K562 (cell line): Measurements from ENCODE around the gene MIEF1. TPM values are rescaled to one million over a fixed set of nuclear protein-coding genes. Genes with fewer than 3 reads are reported as not detected.

ENCODE experiments used
- COPS2 ChIP-seq: fragments of 450-650 bp; conservative IDR thresholded peaks from 2 replicates; pipeline ENCODE4 v1.6.1; 2016; ENCODE audit warnings: mild to moderate bottlenecking, moderate library complexity
- HNRNPUL1 ChIP-seq: fragments of 200-400 bp; formaldehyde crosslinking; IDR thresholded peaks from 2 replicates; pipeline ENCODE4 v1.6.1; 2017; ENCODE audit warnings: low read length
- KDM5B ChIP-seq: fragments of 200-600 bp; sonication (generic); IDR thresholded peaks from 2 replicates; pipeline ENCODE4 v1.6.1; 2012; ENCODE audit warnings: low read depth, mild to moderate bottlenecking, moderate library complexity, low read length, control low read depth, inconsistent platforms; ENCODE audit not compliant: insufficient replicate concordance
- MTA1 ChIP-seq: fragments of 450-650 bp; IDR thresholded peaks from 2 replicates; pipeline ENCODE4 v1.6.1; 2017; ENCODE audit warnings: borderline replicate concordance
- MYC ChIP-seq, 2 experiments: fragments of 250-450 bp in 1 of 2; sonication (Bioruptor Pico) in 1 of 2; IDR thresholded peaks; 2 replicates each; pipeline versions ENCODE4 v1.5.1 to v1.6.1; 2012 to 2021; ENCODE audit warnings: low read depth in 2 of 2, borderline replicate concordance in 1 of 2, improper control_type of control experiment in 1 of 2, low read length in 1 of 2, mild to moderate bottlenecking in 1 of 2, moderate library complexity in 1 of 2
- NFATC3 ChIP-seq: fragments of 450-650 bp; IDR thresholded peaks from 2 replicates; pipeline ENCODE4 v1.6.1; 2017; ENCODE audit warnings: mild to moderate bottlenecking
- POLR2AphosphoS2 ChIP-seq: IDR thresholded peaks from 2 replicates; pipeline ENCODE4 v1.6.1; 2012; ENCODE audit warnings: low read length, improper control_type of control experiment
- XRCC3 ChIP-seq: fragments of 450-650 bp; IDR thresholded peaks from 2 replicates; pipeline ENCODE4 v1.6.1; 2017; ENCODE audit warnings: mild to moderate bottlenecking, moderate library complexity
- XRCC4 ChIP-seq: IDR thresholded peaks from one replicate; pipeline ENCODE4 v1.6.1; 2011; ENCODE audit not compliant: insufficient read depth, insufficient read length; ENCODE audit errors: extremely low read depth
- ZNF224 ChIP-seq: sonication (generic); formaldehyde crosslinking; IDR thresholded peaks from 2 replicates; pipeline ENCODE4 v1.8.0; 2022; ENCODE audit warnings: mild to moderate bottlenecking, missing genetic modification reagents
- polyA plus RNA-seq, 8 experiments: library from polyadenylated mRNA; depleted of rRNA in 4 of 8; stranded (reverse) in 5 of 8; unstranded in 3 of 8; fragments of >200 nt; fragmentation: Nextera tagmentation in 2 of 8; fragmentation: Illumina TruSeq in 1 of 8; extraction: Ambion mirVana in 2 of 8; extraction: Trizol in 1 of 8; gene quantifications; 2 replicates each; pipeline versions ENCODE4 v1.2.1 to v1.2.3, GENCODE V29; 2011 to 2014; ENCODE audit warnings: inconsistent platforms in 1 of 8, missing spikeins in 1 of 8
- total RNA-seq, 7 experiments: library from RNA; depleted of rRNA in 6 of 7; stranded (reverse); fragments of >200 nt in 6 of 7; fragmentation: Illumina TruSeq in 2 of 7; extraction: Trizol in 2 of 7; gene quantifications; 2 replicates each; pipeline versions ENCODE4 v1.2.1 to v1.2.3, GENCODE V29; 2011 to 2021; ENCODE audit warnings: low replicate concordance in 1 of 7
- TF ChIP-seq, protein P1 (sequence below): fragments of 150-350 bp; conservative IDR thresholded peaks from 2 replicates; pipeline ENCODE4 v1.6.1; 2014; ENCODE audit warnings: low read length
- TF ChIP-seq, protein P2 (sequence below), 2 experiments: fragments of 450-650 bp in 1 of 2; IDR thresholded peaks; 2 replicates each; pipeline ENCODE4 v1.6.1; 2011 to 2017; ENCODE audit warnings: low read depth in 2 of 2, antibody characterized with exemption in 1 of 2, borderline replicate concordance in 1 of 2, low read length in 1 of 2, mild to moderate bottlenecking in 1 of 2, mixed read lengths in 1 of 2; ENCODE audit not compliant: control insufficient read depth in 1 of 2
- TF ChIP-seq, protein P3 (sequence below): fragments of 450-650 bp; formaldehyde crosslinking; IDR thresholded peaks from 2 replicates; pipeline ENCODE4 v1.4.0; 2022; ENCODE audit warnings: missing genetic modification characterization
- TF ChIP-seq, protein P4 (sequence below), 3 experiments: fragments of 200-800 bp in 1 of 3; fragments of 250-450 bp in 1 of 3; fragments of 450-650 bp in 1 of 3; sonication (Bioruptor Pico) in 1 of 3; sonication (Bioruptor generic) in 1 of 3; formaldehyde crosslinking in 1 of 3; IDR thresholded peaks; 2 replicates each; pipeline versions ENCODE4 v1.6.1 to v1.8.0; 2016 to 2022; ENCODE audit warnings: mild to moderate bottlenecking in 2 of 3, missing genetic modification characterization in 2 of 3, missing compliant biosample characterization in 1 of 3, moderate library complexity in 1 of 3

Gene MIEF1
- total and polyA plus RNA-seq, 9 of the 15 experiments (the other 6 are each of a cell fraction or from before 2014, with no cell fraction given), result 10.9 to 51.8 (median 25.5) TPM

DNA sequence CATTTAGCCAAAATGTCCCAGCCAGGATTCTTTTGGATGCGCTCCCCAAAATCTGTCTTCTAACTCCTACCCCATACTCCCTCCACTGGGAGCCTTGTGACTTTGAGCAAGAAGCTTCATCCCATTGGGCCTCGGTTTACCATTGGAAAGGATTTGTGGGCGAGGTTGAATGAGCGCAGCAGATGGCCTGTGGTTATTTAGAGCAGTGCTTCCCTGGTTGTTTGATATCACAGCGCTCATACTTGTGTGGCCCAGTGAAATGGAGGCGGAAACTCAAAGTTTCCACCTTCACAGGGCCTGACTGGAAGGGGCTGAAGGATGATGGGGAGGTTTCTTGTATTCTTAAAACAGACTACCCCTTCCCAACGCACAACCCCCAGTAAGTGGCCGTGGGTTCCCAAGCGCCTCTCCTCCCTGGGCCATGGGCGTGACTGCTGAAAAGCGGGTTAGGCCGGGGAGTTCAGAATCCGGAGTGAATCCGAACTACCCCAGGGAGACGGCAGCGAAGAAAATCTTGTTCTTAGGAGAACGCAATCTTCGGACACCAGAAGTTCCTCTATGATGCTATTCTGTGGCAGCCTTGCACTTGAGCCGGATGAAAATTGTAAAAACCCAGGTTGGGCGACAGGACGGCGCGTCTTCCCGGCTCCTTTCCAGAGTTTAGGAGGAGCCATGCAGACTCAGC lies 17.0 kb downstream of the MIEF1 start (continued):
- TF ChIP-seq, protein P1, sequence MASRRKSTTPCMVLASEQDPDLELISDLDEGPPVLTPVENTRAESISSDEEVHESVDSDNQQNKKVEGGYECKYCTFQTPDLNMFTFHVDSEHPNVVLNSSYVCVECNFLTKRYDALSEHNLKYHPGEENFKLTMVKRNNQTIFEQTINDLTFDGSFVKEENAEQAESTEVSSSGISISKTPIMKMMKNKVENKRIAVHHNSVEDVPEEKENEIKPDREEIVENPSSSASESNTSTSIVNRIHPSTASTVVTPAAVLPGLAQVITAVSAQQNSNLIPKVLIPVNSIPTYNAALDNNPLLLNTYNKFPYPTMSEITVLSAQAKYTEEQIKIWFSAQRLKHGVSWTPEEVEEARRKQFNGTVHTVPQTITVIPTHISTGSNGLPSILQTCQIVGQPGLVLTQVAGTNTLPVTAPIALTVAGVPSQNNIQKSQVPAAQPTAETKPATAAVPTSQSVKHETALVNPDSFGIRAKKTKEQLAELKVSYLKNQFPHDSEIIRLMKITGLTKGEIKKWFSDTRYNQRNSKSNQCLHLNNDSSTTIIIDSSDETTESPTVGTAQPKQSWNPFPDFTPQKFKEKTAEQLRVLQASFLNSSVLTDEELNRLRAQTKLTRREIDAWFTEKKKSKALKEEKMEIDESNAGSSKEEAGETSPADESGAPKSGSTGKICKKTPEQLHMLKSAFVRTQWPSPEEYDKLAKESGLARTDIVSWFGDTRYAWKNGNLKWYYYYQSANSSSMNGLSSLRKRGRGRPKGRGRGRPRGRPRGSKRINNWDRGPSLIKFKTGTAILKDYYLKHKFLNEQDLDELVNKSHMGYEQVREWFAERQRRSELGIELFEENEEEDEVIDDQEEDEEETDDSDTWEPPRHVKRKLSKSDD, result no peak
- TF ChIP-seq POLR2AphosphoS2, result no peak
- TF ChIP-seq XRCC3, result no peak
- TF ChIP-seq ZNF224 (CRISPR knock-in tag), result no peak
- TF ChIP-seq KDM5B, result no peak
- TF ChIP-seq MYC (IDR thresholded peaks at IDR 0.05; ENCODE audit: low read depth, low read length), result no peak
- no peak for TF ChIP-seq MYC (CRISPR knock-in tag; IDR thresholded peaks at IDR 0.05; ENCODE audit: borderline replicate concordance, low read depth)
- TF ChIP-seq, protein P2, sequence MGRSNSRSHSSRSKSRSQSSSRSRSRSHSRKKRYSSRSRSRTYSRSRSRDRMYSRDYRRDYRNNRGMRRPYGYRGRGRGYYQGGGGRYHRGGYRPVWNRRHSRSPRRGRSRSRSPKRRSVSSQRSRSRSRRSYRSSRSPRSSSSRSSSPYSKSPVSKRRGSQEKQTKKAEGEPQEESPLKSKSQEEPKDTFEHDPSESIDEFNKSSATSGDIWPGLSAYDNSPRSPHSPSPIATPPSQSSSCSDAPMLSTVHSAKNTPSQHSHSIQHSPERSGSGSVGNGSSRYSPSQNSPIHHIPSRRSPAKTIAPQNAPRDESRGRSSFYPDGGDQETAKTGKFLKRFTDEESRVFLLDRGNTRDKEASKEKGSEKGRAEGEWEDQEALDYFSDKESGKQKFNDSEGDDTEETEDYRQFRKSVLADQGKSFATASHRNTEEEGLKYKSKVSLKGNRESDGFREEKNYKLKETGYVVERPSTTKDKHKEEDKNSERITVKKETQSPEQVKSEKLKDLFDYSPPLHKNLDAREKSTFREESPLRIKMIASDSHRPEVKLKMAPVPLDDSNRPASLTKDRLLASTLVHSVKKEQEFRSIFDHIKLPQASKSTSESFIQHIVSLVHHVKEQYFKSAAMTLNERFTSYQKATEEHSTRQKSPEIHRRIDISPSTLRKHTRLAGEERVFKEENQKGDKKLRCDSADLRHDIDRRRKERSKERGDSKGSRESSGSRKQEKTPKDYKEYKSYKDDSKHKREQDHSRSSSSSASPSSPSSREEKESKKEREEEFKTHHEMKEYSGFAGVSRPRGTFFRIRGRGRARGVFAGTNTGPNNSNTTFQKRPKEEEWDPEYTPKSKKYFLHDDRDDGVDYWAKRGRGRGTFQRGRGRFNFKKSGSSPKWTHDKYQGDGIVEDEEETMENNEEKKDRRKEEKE (IDR thresholded peaks at IDR 0.05; ENCODE audit: borderline replicate concordance in 1 of 2, control insufficient read depth in 1 of 2, low read depth in 2 of 2, low read length in 1 of 2), result no peak
- TF ChIP-seq, protein P3, sequence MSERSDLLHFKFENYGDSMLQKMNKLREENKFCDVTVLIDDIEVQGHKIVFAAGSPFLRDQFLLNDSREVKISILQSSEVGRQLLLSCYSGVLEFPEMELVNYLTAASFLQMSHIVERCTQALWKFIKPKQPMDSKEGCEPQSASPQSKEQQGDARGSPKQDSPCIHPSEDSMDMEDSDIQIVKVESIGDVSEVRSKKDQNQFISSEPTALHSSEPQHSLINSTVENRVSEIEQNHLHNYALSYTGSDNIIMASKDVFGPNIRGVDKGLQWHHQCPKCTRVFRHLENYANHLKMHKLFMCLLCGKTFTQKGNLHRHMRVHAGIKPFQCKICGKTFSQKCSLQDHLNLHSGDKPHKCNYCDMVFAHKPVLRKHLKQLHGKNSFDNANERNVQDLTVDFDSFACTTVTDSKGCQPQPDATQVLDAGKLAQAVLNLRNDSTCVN, result no peak
- TF ChIP-seq HNRNPUL1, result no peak
- no peak for TF ChIP-seq XRCC4
- no peak for TF ChIP-seq COPS2
- TF ChIP-seq, protein P4, sequence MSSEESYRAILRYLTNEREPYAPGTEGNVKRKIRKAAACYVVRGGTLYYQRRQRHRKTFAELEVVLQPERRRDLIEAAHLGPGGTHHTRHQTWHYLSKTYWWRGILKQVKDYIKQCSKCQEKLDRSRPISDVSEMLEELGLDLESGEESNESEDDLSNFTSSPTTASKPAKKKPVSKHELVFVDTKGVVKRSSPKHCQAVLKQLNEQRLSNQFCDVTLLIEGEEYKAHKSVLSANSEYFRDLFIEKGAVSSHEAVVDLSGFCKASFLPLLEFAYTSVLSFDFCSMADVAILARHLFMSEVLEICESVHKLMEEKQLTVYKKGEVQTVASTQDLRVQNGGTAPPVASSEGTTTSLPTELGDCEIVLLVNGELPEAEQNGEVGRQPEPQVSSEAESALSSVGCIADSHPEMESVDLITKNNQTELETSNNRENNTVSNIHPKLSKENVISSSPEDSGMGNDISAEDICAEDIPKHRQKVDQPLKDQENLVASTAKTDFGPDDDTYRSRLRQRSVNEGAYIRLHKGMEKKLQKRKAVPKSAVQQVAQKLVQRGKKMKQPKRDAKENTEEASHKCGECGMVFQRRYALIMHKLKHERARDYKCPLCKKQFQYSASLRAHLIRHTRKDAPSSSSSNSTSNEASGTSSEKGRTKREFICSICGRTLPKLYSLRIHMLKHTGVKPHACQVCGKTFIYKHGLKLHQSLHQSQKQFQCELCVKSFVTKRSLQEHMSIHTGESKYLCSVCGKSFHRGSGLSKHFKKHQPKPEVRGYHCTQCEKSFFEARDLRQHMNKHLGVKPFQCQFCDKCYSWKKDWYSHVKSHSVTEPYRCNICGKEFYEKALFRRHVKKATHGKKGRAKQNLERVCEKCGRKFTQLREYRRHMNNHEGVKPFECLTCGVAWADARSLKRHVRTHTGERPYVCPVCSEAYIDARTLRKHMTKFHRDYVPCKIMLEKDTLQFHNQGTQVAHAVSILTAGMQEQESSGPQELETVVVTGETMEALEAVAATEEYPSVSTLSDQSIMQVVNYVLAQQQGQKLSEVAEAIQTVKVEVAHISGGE (CRISPR knock-in tag; IDR thresholded peaks at IDR 0.05), result no peak
- no peak for TF ChIP-seq NFATC3
- TF ChIP-seq MTA1, result no peak
